Inflammatory macrophage (primary cell): ENCODE results near the gene RUNX2.
"Not testable (repeated sequence)": the region's sequence is repeated elsewhere in the genome, so short reads cannot be mapped to it uniquely, and the experiment has no call there.

Experiments used
- DNase-seq, 2 donors: peaks; one replicate each; pipeline ENCODE4 v3.0.0-alpha.2; 2020 to 2022
- total RNA-seq, 18 experiments: gene quantifications; one replicate each; lab custom pipeline; 2026; ENCODE audit warnings: mixed read lengths in 6 of 18, inconsistent platforms in 2 of 18; lab: John Stamatoyannopoulos, UW

RUNX2 gene
- 0.48 to 11.7 (median 1.2) reads per million in 18 experiments for total RNA-seq

- no peak for DNase-seq
Observed at GRCh38 chr6:45327956-45328522, at the start of gene RUNX2. Gene RUNX2 (plus strand): TSS chr6:45328330. CDS start chr6:45328727, 397 bp downstream.

- DNase-seq = no peak
Observed at GRCh38 chr6:45278367-45278766, 49.8 kb upstream of the RUNX2 start.

- DNase-seq = not testable (repeated sequence)
Observed at GRCh38 chr6:45286707-45287106, 41.4 kb upstream of the RUNX2 start.

GRCh38 chr6:45289751-45290514, 38.2 kb upstream of the RUNX2 start:
- no peak for DNase-seq

GRCh38 chr6:45293306-45293705, 34.8 kb upstream of the RUNX2 start:
- DNase-seq = no peak

- DNase-seq = not testable (repeated sequence)
Observed at GRCh38 chr6:45294065-45294701, 33.9 kb upstream of the RUNX2 start.

GRCh38 chr6:45297320-45297719, 30.8 kb upstream of the RUNX2 start:
- no peak for DNase-seq

GRCh38 chr6:45299096-45299581, 29.0 kb upstream of the RUNX2 start:
- peak in 1 of 2 donors; percentile 18 for DNase-seq

- peak; percentile 34 to 64 for DNase-seq
Observed at GRCh38 chr6:45300736-45301135, 27.4 kb upstream of the RUNX2 start.

- DNase-seq = no peak
Observed at GRCh38 chr6:45301348-45302142, 26.6 kb upstream of the RUNX2 start.

GRCh38 chr6:45302832-45303231, 25.3 kb upstream of the RUNX2 start:
- no peak for DNase-seq

GRCh38 chr6:45305546-45305945, 22.6 kb upstream of the RUNX2 start:
- no peak for DNase-seq

- DNase-seq = no peak
Observed at GRCh38 chr6:45310118-45310788, 17.9 kb upstream of the RUNX2 start.

GRCh38 chr6:45314146-45314545, 14.0 kb upstream of the RUNX2 start:
- DNase-seq = no peak

GRCh38 chr6:45320349-45320748, 7.8 kb upstream of the RUNX2 start:
- no peak for DNase-seq

GRCh38 chr6:45323656-45324224, 4.4 kb upstream of the RUNX2 start:
- DNase-seq = peak; percentile 12 to 14

- DNase-seq = no peak
Observed at GRCh38 chr6:45326698-45327417, 1.3 kb upstream of the RUNX2 start.

- DNase-seq = no peak
Observed at GRCh38 chr6:45328523-45328922, 393 bp downstream of the RUNX2 start.

GRCh38 chr6:45344900-45345299, 16.8 kb downstream of the RUNX2 start:
- no peak for DNase-seq

- no peak for DNase-seq
Observed at GRCh38 chr6:45350186-45350710, 22.1 kb downstream of the RUNX2 start.

GRCh38 chr6:45351076-45351475, 22.9 kb downstream of the RUNX2 start:
- DNase-seq = no peak
